Cerebellar nuclear complex (tissue), 1 donor: ENCODE data around the gene RIPPLY2.
"Not testable (repeated sequence)": the region's sequence is repeated elsewhere in the genome, so short reads cannot be mapped to it uniquely, and the experiment has no call there.

ENCODE experiments used
- DNase-seq, 2 experiments: peaks; one replicate each; lab custom pipeline; 2025; lab: John Stamatoyannopoulos, UW

RIPPLY2 gene

DNA sequence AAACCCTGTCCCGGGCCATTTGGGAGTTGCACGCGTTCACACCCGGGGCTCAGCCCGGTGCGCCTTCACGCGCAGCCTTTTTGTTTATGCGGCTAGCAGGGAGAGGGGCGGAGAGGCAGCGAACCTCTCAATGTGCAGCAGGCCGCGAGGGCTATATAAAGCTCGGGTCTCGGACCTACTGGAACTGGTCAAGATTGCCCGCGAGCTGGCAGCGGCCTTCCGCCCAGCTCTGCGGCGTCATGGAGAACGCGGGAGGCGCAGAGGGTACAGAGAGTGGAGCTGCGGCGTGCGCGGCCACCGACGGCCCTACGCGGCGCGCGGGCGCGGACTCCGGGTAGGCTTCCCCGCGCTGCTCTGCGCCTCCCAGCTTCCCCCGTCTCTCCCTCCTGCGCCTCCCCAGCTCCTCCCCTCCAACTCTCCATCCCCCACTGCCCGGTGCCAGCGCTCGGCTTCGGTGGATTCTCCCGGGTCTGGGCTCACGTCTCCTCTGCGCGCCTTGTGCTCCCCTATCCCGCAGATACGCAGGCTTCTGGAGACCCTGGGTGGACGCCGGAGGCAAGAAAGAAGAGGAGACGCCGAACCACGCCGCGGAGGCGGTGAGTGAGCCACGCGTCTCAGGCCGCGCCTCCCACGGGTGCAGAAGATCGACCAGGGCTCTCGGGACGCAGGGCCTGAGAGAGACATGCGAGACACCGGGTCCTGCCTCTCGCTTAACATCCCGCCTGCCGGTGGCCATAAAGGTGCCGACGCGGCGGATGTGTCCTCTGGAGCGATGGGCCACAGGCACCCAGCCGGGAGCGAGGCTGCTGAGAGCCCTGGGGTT lies at the start of gene RIPPLY2:
Gene RIPPLY2 (plus strand): TSS at position 183 of the 823 bp plus-strand sequence. CDS start 57 bp downstream, at position 240.
- DNase-seq: peak; percentile 43 to 51

DNA sequence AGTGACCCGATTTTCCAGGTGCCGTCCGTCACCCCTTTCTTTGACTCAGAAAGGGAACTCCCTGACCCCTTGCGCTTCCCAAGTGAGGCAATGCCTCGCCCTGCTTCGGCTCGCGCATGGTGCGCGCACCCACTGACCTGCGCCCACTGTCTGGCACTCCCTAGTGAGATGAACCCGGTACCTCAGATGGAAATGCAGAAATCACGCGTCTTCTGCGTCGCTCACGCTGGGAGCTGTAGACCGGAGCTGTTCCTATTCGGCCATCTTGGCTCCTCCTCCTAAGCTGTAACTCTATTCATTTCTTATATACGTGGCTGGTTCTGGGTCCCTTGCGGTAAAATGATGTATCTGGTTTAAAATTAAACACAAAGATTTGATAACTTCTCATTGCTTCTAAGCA lies 49.7 kb upstream of the RIPPLY2 start:
- DNase-seq: not testable (repeated sequence)

GRCh38 chr6:83804886-83805285 lies 48.3 kb upstream of the RIPPLY2 start:
- no peak for DNase-seq

- no peak for DNase-seq
These were observed 45.2 kb upstream of the RIPPLY2 start for GRCh38 chr6:83808005-83808404.

DNA sequence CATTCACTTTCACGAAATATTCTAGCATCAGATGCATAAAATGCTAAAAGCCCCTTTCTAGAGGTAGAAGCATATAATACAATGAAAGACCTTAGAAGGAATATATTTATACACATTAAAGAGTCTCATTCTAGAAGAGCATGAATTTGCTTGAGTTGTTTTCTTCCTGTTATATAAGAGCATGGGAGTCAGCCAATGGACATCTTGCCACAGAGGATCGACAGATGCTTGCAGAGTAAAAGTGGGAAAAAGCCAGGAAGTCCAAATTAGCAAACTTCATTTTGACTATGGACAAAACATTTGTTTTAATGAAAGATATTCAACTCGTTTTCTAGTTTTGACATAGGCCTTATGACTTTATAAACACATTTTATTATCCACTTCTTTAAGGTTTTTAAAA lies 44.2 kb upstream of the RIPPLY2 start:
- DNase-seq: peak in 1 of 2 experiments; percentile 40

DNA sequence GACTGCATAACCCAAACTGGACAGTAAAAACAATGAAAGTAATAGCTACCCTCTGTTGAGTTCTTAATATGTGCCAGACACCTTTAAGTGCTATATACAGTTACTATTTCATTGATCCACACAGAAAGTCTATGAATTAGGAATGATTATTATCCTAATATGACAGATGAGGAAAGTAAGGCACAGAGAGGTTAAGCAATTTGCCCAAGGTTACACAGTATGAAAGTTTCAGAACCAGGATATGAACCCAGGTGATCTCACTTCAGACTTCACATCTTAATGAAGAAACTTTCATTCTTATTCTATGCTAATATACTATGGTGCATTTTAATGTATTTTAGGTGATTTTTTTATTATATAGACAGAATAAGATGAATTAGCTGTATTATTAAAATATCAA lies 40.6 kb upstream of the RIPPLY2 start:
- DNase-seq: no peak

DNA sequence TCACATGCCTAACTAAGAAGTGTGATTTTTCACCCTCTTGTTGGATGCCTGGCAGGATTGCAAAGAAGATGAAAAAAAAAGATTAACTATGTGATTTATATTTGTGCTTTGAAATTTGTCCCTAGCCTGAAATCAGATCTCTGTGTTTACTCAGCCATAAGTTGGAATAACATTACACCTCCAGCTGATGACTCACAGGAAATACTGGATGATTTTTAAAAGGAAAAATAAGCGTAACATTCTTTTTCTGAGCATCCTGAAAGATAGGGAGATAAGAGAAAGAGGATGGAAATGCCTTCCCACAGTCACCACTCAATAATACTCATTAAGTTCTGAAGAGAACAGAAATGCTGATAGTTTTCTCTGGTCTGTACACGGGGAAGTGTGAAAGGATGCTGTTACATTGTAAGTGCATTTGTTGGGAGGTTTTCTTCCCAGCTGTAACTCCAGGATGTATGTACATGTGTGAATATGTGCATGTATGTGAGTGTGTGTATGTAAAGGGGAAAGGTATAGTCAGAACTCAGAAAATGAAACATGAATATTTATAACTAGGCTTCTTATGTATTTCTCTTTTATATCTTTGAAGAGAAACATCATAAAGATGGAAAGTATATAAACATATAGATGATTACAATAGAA lies 37.4 kb upstream of the RIPPLY2 start:
- DNase-seq: no peak

DNA sequence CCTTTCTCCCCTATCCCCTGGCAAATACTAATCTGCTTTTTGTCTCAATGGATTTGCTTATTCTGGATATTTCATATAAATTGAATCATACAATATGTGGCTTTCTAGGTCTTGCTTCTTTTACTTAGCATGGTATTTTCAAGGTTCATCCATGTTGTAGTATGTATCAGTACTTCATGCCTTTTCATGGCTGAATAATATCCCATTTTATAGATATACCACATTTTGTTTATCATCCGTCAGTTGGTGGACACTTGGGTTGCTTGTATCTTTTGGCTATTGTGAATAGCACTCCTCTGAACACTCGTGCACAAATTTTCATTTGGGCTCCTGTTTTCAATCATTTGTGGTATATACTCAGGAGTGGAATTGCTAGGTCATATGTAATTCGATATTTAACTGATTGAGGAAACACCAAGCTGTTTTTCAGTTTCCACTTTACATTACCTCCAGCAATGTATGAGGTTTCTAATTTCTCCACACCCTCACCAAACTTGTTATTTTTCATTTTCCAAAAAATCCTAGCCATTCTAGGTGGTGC lies 30.5 kb upstream of the RIPPLY2 start:
- DNase-seq: no peak

- no peak for DNase-seq
These were observed 28.8 kb upstream of the RIPPLY2 start for GRCh38 chr6:83824388-83824801.

- DNase-seq: no peak
These were observed 28.3 kb upstream of the RIPPLY2 start for GRCh38 chr6:83824831-83825230.

DNA sequence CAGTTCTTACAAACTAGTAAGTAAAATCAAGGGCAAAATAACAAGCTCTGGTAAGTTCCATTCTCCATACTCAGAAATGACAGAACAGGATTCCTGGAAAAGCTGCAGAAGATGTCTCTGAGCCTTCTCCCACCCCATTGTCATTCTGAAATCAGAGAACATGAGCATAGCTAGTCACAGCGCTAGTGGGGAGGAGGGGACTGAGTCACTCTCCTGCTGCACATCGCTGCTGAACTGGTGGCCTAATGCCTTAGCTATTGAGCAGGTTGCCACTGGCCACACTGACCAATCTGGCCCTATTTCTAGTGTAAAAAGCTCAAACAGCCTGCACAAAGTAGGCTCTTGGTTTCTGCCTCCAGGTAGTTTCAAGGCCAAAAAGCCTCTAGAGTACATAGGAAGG lies 26.1 kb upstream of the RIPPLY2 start:
- DNase-seq: no peak

DNA sequence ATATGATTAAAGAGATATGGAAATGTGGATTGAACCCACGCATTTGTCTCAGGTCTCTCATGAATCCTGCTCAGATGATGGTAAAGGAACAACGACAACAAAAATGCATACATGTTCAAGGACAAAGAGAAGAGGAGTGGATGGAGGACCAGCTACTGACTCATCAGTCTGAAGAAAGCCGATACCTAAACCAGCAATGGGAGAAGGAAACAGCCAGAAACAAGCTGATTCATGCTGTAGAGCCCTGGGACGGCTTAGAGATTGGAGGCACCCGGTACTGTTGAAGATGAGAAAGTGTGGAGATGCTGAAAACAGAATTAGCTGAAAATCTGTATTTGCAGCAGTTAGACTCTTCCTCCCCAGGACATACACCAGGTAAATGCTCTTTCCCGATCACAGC lies 14.4 kb upstream of the RIPPLY2 start:
- DNase-seq: no peak

GRCh38 chr6:83844170-83844569 lies 9.0 kb upstream of the RIPPLY2 start:
- no peak for DNase-seq

DNA sequence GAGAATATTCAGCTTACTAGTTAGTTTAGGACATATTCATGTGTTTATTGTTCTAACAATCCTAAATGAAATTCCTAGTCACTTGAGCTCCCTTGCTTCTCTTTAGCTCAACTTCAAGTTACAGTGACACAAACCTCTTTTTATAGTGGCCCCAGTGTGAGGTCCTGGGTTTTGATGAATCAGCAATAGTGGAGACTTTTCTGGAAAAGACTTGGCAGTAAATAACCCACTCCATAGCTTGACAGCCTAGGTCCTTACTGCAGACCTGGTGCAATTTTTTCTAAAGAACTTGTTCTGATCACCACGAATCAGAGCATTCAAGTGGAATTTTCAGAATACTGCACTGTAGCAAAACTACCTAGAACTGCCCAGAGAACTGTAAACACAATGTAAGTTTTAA lies 6.9 kb upstream of the RIPPLY2 start:
- DNase-seq: no peak

- no peak for DNase-seq
These were observed 6.0 kb upstream of the RIPPLY2 start for GRCh38 chr6:83847179-83847578.

DNA sequence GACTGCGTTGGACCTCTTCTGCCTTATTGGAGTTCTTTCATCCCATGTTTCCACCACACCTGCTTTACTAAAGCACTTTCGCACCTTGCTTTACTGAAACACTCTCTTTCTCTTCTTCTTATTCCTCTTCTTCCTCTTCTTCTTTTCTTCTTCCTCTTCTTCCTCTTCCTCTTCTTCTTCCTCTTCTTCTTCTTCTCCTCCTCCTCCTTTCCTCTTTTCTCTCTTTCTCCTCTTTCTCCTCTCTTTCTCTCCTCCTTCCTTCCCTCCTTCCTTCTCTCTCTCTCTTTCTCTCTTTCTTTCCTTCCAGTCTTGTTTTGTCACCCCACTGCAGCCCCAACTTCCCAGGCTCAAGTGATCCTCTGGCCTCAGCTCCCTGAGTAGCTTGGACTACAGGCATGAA lies 4.0 kb upstream of the RIPPLY2 start:
- DNase-seq: no peak

DNA sequence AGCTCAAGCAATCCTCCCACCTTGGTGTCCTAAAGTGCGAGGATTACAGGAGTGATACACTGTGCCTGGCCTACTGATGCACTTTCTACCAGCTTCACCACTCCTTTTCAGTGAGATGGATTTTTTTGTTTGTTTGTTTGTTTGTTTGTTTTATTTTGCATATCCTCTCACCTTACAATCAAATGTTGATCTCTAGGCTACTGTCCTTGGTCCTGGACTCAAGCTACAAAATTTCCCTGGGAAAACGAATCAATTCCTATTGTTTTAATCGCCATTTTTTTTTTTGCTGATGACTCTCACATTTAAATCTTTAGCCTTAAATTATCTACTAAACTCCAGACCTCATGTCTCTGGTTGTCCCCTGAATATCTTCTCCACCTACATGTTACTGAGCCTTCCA lies 3.5 kb upstream of the RIPPLY2 start:
- no peak for DNase-seq

DNA sequence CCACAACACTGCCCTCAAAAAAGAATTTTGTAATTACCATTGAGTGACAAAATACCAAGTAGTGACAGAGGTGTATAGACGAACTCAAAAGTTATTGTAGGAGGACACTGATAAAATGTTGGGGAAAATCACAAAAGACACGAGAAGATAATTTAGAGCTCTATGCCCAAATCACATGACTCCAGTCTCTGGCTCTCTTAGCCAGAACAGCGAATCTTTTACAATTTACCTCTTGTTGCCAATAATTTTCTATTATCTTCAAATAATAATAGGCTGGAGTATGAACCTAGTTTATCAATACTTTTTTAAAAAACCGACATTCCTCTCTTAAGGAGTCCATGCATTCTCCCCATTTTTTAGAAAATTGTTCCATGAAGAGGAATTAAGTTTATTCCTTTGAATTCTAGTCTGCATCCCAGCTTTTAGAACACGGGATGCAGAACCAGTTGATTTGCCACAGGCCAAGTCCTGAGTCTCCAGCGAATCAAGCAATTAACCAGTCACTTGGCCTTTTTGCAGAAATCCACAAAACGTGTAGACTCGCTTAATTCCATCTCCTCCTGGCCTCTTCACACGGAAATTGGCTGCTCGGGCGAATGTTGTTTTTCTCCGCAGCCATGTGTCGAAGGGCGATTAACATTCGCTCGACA lies 507 bp upstream of the RIPPLY2 start:
- no peak for DNase-seq

GRCh38 chr6:83854001-83854501 lies 891 bp downstream of the RIPPLY2 start:
- no peak for DNase-seq

- DNase-seq: no peak
These were observed 1.6 kb downstream of the RIPPLY2 start for GRCh38 chr6:83854766-83855165.

DNA sequence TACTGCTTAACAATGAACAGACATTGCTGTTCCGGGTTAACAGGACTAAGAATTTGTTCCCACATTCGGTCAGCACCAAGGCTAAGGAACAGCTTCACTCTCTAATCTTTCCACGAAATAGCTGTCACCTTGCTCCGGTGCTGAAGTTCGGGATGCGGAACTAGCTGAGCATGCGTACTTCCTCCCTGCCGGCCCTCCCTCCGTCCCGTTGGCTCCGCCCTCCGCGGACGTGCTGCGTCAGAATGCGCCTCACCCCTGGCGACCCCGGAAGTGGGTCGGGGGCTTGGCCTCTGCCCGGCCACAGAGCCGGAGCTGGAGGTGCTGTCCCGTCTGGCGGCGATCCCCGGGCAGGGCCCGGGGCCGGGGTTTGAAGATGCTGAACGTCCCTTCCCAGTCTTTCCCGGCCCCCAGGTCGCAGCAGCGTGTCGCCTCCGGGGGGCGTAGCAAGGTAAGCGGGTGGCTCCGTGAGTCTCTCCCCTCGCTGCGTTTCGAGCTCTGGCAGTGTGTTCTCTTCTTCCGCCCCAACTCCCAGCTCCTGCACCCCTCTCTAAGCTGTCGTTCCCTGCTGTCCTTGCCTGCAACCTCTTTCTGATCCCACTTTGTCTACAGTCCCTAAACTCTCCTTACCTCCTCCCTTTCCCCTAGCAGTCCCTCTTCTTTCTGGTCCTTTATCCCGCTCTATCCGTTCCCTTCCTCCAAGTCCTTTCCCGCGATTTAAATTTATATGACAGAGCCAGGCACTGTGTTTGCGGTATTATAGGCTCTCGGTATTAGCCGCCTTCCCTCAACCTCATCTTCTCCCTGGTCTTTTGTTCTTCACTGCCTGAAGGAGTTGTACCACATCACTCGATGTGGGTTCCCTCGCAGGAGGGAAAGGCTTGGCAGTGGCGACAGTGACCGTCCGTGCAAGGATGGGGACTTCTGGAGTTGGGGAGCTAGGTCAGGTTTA lies 6.5 kb downstream of the RIPPLY2 start, which contains the start of gene CYB5R4:
Gene CYB5R4 (plus strand): TSS at position 280 of the 949 bp plus-strand sequence. CDS start 94 bp downstream, at position 374.
- peak; percentile 63 to 69 for DNase-seq
